ENCODE measurements around the gene GUK1.
"Not testable (repeated sequence)": the region's sequence is repeated elsewhere in the genome, so short reads cannot be mapped to it uniquely, and the experiment has no call there.

The GUK1 gene

GRCh38 chr1:228104526-228105269 lies 35.4 kb upstream of the GUK1 start:
- DNase-seq (ENCODE audit: low read depth), result no peak

GRCh38 chr1:228105270-228105995 lies 34.6 kb upstream of the GUK1 start:
- DNase-seq (ENCODE audit: low read depth), result no peak

GRCh38 chr1:228105996-228106799 lies 33.9 kb upstream of the GUK1 start:
- DNase-seq (ENCODE audit: low read depth), result no peak

- no peak for DNase-seq (ENCODE audit: low read depth)
These were observed 33.4 kb upstream of the GUK1 start for GRCh38 chr1:228106800-228107054.

- DNase-seq (ENCODE audit: low read depth), result no peak
These were observed 32.4 kb upstream of the GUK1 start for GRCh38 chr1:228107636-228108035.

GRCh38 chr1:228108055-228108690 lies 31.9 kb upstream of the GUK1 start:
- DNase-seq (ENCODE audit: low read depth), result no peak

- DNase-seq (ENCODE audit: low read depth), result no peak
These were observed 31.4 kb upstream of the GUK1 start for GRCh38 chr1:228108742-228109072.

GRCh38 chr1:228109073-228109961 lies 30.8 kb upstream of the GUK1 start, which contains the start of gene MRPL55:
TSS of gene MRPL55 (minus strand) at chr1:228109299. CDS start at chr1:228108260, 1,039 bp downstream.
- DNase-seq (ENCODE audit: low read depth), result peak; percentile 97

- no peak for DNase-seq (ENCODE audit: low read depth)
These were observed 30.1 kb upstream of the GUK1 start for GRCh38 chr1:228109962-228110488.

GRCh38 chr1:228110556-228110955 lies 29.5 kb upstream of the GUK1 start:
- DNase-seq (ENCODE audit: low read depth), result no peak

- not testable (repeated sequence) for DNase-seq (ENCODE audit: low read depth)
These were observed 28.8 kb upstream of the GUK1 start for GRCh38 chr1:228111315-228111714.

- no peak for DNase-seq (ENCODE audit: low read depth)
These were observed 27.9 kb upstream of the GUK1 start for GRCh38 chr1:228112167-228112566.

- no peak for DNase-seq (ENCODE audit: low read depth)
These were observed 27.5 kb upstream of the GUK1 start for GRCh38 chr1:228112617-228113016.

GRCh38 chr1:228114827-228115226 lies 25.3 kb upstream of the GUK1 start:
- DNase-seq (ENCODE audit: low read depth), result no peak

GRCh38 chr1:228117335-228117734 lies 22.7 kb upstream of the GUK1 start:
- no peak for DNase-seq (ENCODE audit: low read depth)

- DNase-seq (ENCODE audit: low read depth), result no peak
These were observed 22.0 kb upstream of the GUK1 start for GRCh38 chr1:228118040-228118439.

- no peak for DNase-seq (ENCODE audit: low read depth)
These were observed 19.7 kb upstream of the GUK1 start for GRCh38 chr1:228120351-228120750.

- no peak for DNase-seq (ENCODE audit: low read depth)
These were observed 19.1 kb upstream of the GUK1 start for GRCh38 chr1:228120857-228121489.

- no peak for DNase-seq (ENCODE audit: low read depth)
These were observed 17.1 kb upstream of the GUK1 start for GRCh38 chr1:228122921-228123441.

GRCh38 chr1:228123505-228123904 lies 16.6 kb upstream of the GUK1 start:
- no peak for DNase-seq (ENCODE audit: low read depth)

Data from T follicular helper cell (primary cell).